A549 (cell line): ENCODE data around the gene FAH. TPM values are rescaled to one million over a fixed set of nuclear protein-coding genes. Genes with fewer than 3 reads are reported as not detected.

ENCODE experiments used
- ATAC-seq, 2 experiments: fragments of 200-7000 bp in 1 of 2; fragments of >200 bp in 1 of 2; cut with Nextera tagmentation in 1 of 2; cut with Tn5 transposase in 1 of 2; 3 replicates each; pipeline versions ENCODE4 v1.8.0 to v1.9.1; 2018 to 2020; ENCODE audit warnings: mild to moderate bottlenecking in 1 of 2, moderate library complexity in 1 of 2
- CTCF ChIA-PET: fragments of 300-600 bp; sonication (Branson Sonifier 250); formaldehyde crosslinking; extraction: SDS; loops from one replicate; lab custom pipeline; 2021; ENCODE audit warnings: antibody characterized with exemption, inconsistent platforms; lab: Yijun Ruan, JAX
- POLR2A ChIA-PET: fragments of 350-600 bp; formaldehyde crosslinking; extraction: SDS; loops from one replicate; lab custom pipeline; 2021; ENCODE audit warnings: antibody characterized with exemption, inconsistent platforms; lab: Yijun Ruan, JAX
- DNase-seq, 2 experiments: peaks; one replicate each; pipeline versions ENCODE4 v3.0.0 to v3.0.0-alpha.2; 2011 to 2016; ENCODE audit warnings: low read depth in 1 of 2, low spot score in 1 of 2
- FAIRE-seq: peaks from 2 replicates; lab custom pipeline; 2011; peaks lifted over from hg19 to GRCh38; lab: Jason Lieb, UNC
- H3K27ac ChIP-seq, 2 experiments: fragments of >200 bp; sonication (Bioruptor Twin); formaldehyde crosslinking; 3 replicates each; pipeline ENCODE4 v1.5.1; 2016 to 2017
- H3K4me1 ChIP-seq: fragments of >200 bp; sonication (Bioruptor Twin); formaldehyde crosslinking; 3 replicates; pipeline ENCODE4 v1.6.1; 2016
- H3K4me2 ChIP-seq: fragments of >200 bp; sonication (Bioruptor Twin); formaldehyde crosslinking; 3 replicates; pipeline ENCODE4 v1.6.1; 2016
- H3K4me3 ChIP-seq: fragments of >200 bp; sonication (Bioruptor Twin); formaldehyde crosslinking; 3 replicates; pipeline ENCODE4 v1.5.1; 2016
- H3K9me3 ChIP-seq: fragments of >200 bp; sonication (Bioruptor Twin); formaldehyde crosslinking; 3 replicates; pipeline ENCODE4 v1.6.1; 2016
- CBX2 ChIP-seq: fragments of 200-600 bp; sonication (generic); IDR thresholded peaks from 2 replicates; pipeline ENCODE4 v1.6.1; 2016; ENCODE audit warnings: low read depth, mild to moderate bottlenecking, borderline replicate concordance
- CBX8 ChIP-seq: fragments of 200-600 bp; sonication (generic); IDR thresholded peaks from 2 replicates; pipeline ENCODE4 v1.6.1; 2016
- CHD4 ChIP-seq: fragments of 200-600 bp; sonication (generic); IDR thresholded peaks from 2 replicates; pipeline ENCODE4 v1.6.1; 2016; ENCODE audit warnings: antibody characterized with exemption, mild to moderate bottlenecking, borderline replicate concordance
- EHMT2 ChIP-seq: fragments of 200-600 bp; sonication (generic); IDR thresholded peaks from 2 replicates; pipeline ENCODE4 v1.6.1; 2016; ENCODE audit warnings: antibody characterized with exemption, low read depth, mild to moderate bottlenecking, moderate library complexity
- EP300 ChIP-seq, 2 experiments: fragments of >200 bp; sonication (Bioruptor Twin); formaldehyde crosslinking; IDR thresholded peaks; 2 replicates in 1 of 2; 3 replicates in 1 of 2; pipeline ENCODE4 v1.6.1; 2016 to 2017
- FOSB ChIP-seq: fragments of 250-450 bp; sonication (Bioruptor Pico); IDR thresholded peaks from 2 replicates; pipeline ENCODE4 v1.5.0; 2020; ENCODE audit warnings: mild to moderate bottlenecking, moderate library complexity
- FOXS1 ChIP-seq: fragments of 250-450 bp; sonication (Bioruptor Pico); IDR thresholded peaks from 2 replicates; pipeline ENCODE4 v1.5.0; 2020; ENCODE audit warnings: mild to moderate bottlenecking, moderate library complexity
- HEYL ChIP-seq: fragments of 250-450 bp; sonication (Bioruptor Pico); IDR thresholded peaks from 2 replicates; pipeline ENCODE4 v1.8.0; 2021; ENCODE audit warnings: mild to moderate bottlenecking, moderate library complexity
- HOXB13 ChIP-seq: fragments of 250-450 bp; sonication (Bioruptor Pico); IDR thresholded peaks from 2 replicates; pipeline ENCODE4 v1.5.0; 2020; ENCODE audit warnings: low read depth, mild to moderate bottlenecking, moderate library complexity
- JUNB ChIP-seq: fragments of >200 bp; sonication (Bioruptor Twin); formaldehyde crosslinking; IDR thresholded peaks from 2 replicates; pipeline ENCODE4 v1.6.1; 2016
- KDM5A ChIP-seq: fragments of 200-600 bp; sonication (generic); IDR thresholded peaks from 2 replicates; pipeline ENCODE4 v1.6.1; 2016; ENCODE audit warnings: antibody characterized with exemption, mild to moderate bottlenecking
- MYC ChIP-seq: IDR thresholded peaks from 2 replicates; pipeline ENCODE4 v1.6.1; 2012; ENCODE audit warnings: mild to moderate bottlenecking, inconsistent platforms, low read length, improper control_type of control experiment, borderline replicate concordance
- POLR2AphosphoS2 ChIP-seq: conservative IDR thresholded peaks from 2 replicates; pipeline ENCODE4 v1.6.1; 2012; ENCODE audit warnings: low read length, improper control_type of control experiment, inconsistent platforms
- RFX5 ChIP-seq: fragments of 450-650 bp; IDR thresholded peaks from 2 replicates; pipeline ENCODE4 v1.7.1; 2014; ENCODE audit warnings: antibody characterized with exemption, mild to moderate bottlenecking, moderate library complexity
- SMC3 ChIP-seq: fragments of >200 bp; sonication (Bioruptor Twin); formaldehyde crosslinking; IDR thresholded peaks from 3 replicates; pipeline ENCODE4 v1.6.1; 2018; ENCODE audit warnings: inconsistent platforms
- SREBF2 ChIP-seq: fragments of 450-650 bp; IDR thresholded peaks from 2 replicates; pipeline ENCODE4 v1.6.1; 2014; ENCODE audit warnings: mild to moderate bottlenecking, moderate library complexity
- ZNF302 ChIP-seq: fragments of 250-450 bp; sonication (Bioruptor Pico); IDR thresholded peaks from 2 replicates; pipeline ENCODE4 v1.9.0; 2021; ENCODE audit warnings: inconsistent platforms, mild to moderate bottlenecking, moderate library complexity
- ZSCAN20 ChIP-seq: fragments of 250-450 bp; sonication (Bioruptor Pico); IDR thresholded peaks from 2 replicates; pipeline ENCODE4 v1.8.0; 2022; ENCODE audit warnings: mild to moderate bottlenecking, moderate library complexity
- WGBS: methylation state at CpG from one replicate; pipeline ENCODE4 v1.1.6; 2017; ENCODE audit errors: missing lambda C conversion rate; 5-methylcytosine and 5-hydroxymethylcytosine counted together
- polyA plus RNA-seq, 4 experiments: library from polyadenylated mRNA; depleted of rRNA in 3 of 4; stranded (reverse); fragments of >200 nt; fragmentation: RNase III in 1 of 4; extraction: RNeasy Plus Mini Kit Qiagen cat#74134 plus additional on column Dnase treatment in 1 of 4; gene quantifications; 2 replicates in 3 of 4; 3 replicates in 1 of 4; pipeline ENCODE4 v1.2.3, GENCODE V29; 2011 to 2017
- TF ChIP-seq, protein P1 (sequence below): fragments of 250-450 bp; sonication (Bioruptor Pico); IDR thresholded peaks from 2 replicates; pipeline ENCODE4 v1.5.0; 2021; ENCODE audit warnings: mild to moderate bottlenecking, moderate library complexity, borderline replicate concordance
- TF ChIP-seq, protein P2 (sequence below): fragments of 250-450 bp; sonication (Bioruptor Pico); IDR thresholded peaks from 2 replicates; pipeline ENCODE4 v1.5.0; 2020; ENCODE audit warnings: low read depth, mild to moderate bottlenecking, moderate library complexity
- TF ChIP-seq, protein P3 (sequence below): fragments of 200-600 bp; sonication (generic); IDR thresholded peaks from 2 replicates; pipeline ENCODE4 v1.6.1; 2016; ENCODE audit warnings: antibody characterized with exemption, mild to moderate bottlenecking, moderate library complexity
- TF ChIP-seq, protein P4 (sequence below): IDR thresholded peaks from 2 replicates; pipeline ENCODE4 v1.6.1; 2012
- TF ChIP-seq, protein P5 (sequence below): fragments of 450-650 bp; IDR thresholded peaks from 2 replicates; pipeline ENCODE4 v1.6.1; 2014; ENCODE audit warnings: antibody characterized with exemption
- TF ChIP-seq, protein P6 (sequence below): fragments of >200 bp; sonication (Bioruptor Twin); formaldehyde crosslinking; IDR thresholded peaks from 2 replicates; pipeline ENCODE4 v1.6.1; 2016
- TF ChIP-seq, protein P7 (sequence below): IDR thresholded peaks from 2 replicates; pipeline ENCODE4 v1.6.1; 2012

Gene FAH
- polyA plus RNA-seq, 2 of the 4 experiments (the other 2 are of a cell fraction), result 27.3 to 31.9 TPM

DNA sequence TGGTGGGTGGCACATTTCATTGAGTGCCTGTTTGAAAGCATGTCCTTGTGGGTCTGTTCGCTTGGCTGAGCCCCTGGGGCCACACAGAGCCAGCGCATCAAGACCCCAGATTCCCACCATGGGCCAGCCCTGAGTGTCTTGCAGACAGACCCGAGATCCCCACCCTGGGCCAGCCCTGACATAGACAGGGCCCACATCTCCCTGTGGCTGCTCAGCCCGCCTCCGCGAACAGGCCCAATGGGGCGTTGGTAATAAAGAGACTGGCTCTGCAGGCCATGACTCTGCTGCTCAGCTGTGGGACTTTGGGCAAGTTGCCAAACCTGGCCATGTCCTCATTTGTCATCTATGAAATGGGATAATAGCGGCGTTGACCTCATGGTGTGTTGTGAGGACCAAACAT, 22.6 kb downstream of the FAH start:
- Histone ChIP-seq H3K27ac (no peak overlapping the region), H3K4me3 (no peak overlapping the region), H3K4me2 (no peak overlapping the region), H3K9me3 (no peaks in the 10 kb centered on the region; the same call in 2 of the 3 replicates), H3K4me1 (peaks cover 13% of the 10 kb centered on the region)
- ATAC-seq, result no peak
- WGBS, result 92% methylated on average over 9 of the region's 9 CpGs
- CTCF ChIA-PET, result interaction anchor here (1.3 to 4.8 kb wide), 3 partner anchors 17 to 793 kb away, joined by 3 to 36 read pairs (median 25); no protein-coding TSS in a partner anchor
- no peak for FAIRE-seq
- TF ChIP-seq CBX2, result no peak
- TF ChIP-seq POLR2AphosphoS2, result no peak
- TF ChIP-seq EHMT2, result no peak
- no peak for TF ChIP-seq CBX8
- TF ChIP-seq RFX5, result no peak
- no peak for TF ChIP-seq JUNB
- TF ChIP-seq, protein P1, sequence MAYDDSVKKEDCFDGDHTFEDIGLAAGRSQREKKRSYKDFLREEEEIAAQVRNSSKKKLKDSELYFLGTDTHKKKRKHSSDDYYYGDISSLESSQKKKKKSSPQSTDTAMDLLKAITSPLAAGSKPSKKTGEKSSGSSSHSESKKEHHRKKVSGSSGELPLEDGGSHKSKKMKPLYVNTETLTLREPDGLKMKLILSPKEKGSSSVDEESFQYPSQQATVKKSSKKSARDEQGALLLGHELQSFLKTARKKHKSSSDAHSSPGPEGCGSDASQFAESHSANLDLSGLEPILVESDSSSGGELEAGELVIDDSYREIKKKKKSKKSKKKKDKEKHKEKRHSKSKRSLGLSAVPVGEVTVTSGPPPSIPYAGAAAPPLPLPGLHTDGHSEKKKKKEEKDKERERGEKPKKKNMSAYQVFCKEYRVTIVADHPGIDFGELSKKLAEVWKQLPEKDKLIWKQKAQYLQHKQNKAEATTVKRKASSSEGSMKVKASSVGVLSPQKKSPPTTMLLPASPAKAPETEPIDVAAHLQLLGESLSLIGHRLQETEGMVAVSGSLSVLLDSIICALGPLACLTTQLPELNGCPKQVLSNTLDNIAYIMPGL (CRISPR knock-in tag), result no peak
- no peak for TF ChIP-seq HEYL (CRISPR knock-in tag)
- TF ChIP-seq FOSB (CRISPR knock-in tag), result no peak
- no peak for TF ChIP-seq CHD4
- TF ChIP-seq EP300 (IDR thresholded peaks at IDR 0.05), result no peak
- TF ChIP-seq SREBF2, result no peak
- TF ChIP-seq, protein P2, sequence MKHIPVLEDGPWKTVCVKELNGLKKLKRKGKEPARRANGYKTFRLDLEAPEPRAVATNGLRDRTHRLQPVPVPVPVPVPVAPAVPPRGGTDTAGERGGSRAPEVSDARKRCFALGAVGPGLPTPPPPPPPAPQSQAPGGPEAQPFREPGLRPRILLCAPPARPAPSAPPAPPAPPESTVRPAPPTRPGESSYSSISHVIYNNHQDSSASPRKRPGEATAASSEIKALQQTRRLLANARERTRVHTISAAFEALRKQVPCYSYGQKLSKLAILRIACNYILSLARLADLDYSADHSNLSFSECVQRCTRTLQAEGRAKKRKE, result no peak
- TF ChIP-seq SMC3, result no peak
- no peak for TF ChIP-seq ZNF302 (CRISPR knock-in tag)
- TF ChIP-seq MYC, result no peak
- TF ChIP-seq HOXB13 (CRISPR knock-in tag), result no peak
- TF ChIP-seq, protein P3, sequence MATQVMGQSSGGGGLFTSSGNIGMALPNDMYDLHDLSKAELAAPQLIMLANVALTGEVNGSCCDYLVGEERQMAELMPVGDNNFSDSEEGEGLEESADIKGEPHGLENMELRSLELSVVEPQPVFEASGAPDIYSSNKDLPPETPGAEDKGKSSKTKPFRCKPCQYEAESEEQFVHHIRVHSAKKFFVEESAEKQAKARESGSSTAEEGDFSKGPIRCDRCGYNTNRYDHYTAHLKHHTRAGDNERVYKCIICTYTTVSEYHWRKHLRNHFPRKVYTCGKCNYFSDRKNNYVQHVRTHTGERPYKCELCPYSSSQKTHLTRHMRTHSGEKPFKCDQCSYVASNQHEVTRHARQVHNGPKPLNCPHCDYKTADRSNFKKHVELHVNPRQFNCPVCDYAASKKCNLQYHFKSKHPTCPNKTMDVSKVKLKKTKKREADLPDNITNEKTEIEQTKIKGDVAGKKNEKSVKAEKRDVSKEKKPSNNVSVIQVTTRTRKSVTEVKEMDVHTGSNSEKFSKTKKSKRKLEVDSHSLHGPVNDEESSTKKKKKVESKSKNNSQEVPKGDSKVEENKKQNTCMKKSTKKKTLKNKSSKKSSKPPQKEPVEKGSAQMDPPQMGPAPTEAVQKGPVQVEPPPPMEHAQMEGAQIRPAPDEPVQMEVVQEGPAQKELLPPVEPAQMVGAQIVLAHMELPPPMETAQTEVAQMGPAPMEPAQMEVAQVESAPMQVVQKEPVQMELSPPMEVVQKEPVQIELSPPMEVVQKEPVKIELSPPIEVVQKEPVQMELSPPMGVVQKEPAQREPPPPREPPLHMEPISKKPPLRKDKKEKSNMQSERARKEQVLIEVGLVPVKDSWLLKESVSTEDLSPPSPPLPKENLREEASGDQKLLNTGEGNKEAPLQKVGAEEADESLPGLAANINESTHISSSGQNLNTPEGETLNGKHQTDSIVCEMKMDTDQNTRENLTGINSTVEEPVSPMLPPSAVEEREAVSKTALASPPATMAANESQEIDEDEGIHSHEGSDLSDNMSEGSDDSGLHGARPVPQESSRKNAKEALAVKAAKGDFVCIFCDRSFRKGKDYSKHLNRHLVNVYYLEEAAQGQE, result no peak
- TF ChIP-seq ZSCAN20 (CRISPR knock-in tag), result no peak
- TF ChIP-seq, protein P4, sequence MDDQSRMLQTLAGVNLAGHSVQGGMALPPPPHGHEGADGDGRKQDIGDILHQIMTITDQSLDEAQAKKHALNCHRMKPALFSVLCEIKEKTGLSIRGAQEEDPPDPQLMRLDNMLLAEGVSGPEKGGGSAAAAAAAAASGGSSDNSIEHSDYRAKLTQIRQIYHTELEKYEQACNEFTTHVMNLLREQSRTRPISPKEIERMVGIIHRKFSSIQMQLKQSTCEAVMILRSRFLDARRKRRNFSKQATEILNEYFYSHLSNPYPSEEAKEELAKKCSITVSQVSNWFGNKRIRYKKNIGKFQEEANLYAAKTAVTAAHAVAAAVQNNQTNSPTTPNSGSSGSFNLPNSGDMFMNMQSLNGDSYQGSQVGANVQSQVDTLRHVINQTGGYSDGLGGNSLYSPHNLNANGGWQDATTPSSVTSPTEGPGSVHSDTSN, result no peak
- no peak for DNase-seq
- POLR2A ChIA-PET, result no interaction called here

DNA sequence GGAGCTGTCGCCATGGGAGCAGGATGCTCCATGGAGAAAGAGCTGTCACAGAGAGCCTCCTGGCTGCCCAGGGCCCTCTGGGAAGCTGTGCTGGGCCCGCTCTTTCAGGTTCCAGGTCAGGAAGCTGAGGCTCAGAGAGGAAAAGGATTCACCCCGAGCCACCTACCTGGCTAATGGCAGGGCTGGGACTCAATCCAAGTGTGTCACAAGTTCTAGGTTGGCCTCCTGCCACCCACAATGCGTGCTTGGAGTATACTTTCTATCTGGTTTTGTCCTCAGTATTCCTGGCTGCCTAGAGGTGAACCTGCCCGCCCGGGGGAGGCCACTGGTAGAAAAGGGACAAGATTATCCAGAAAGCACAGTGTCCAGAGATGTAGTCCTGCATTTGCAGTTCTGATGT, 23.6 kb downstream of the FAH start:
- ChIA-PET CTCF (interaction anchor here (0.7 to 1.4 kb wide), 4 partner anchors 39 to 836 kb away, joined by 3 to 4 read pairs (median 3); no protein-coding TSS in a partner anchor), POLR2A (no interaction called here)
- 70% methylated on average over 6 of the region's 6 CpGs for WGBS
- H3K9me3 ChIP-seq, result no peaks in the 10 kb centered on the region; the same call in 2 of the 3 replicates
- ATAC-seq, result no peak
- DNase-seq, result no peak
- peaks cover 13% of the 10 kb centered on the region for H3K4me1 ChIP-seq
- H3K27ac ChIP-seq, result no peak overlapping the region
- FAIRE-seq, result no peak
- H3K4me2 ChIP-seq, result no peak overlapping the region
- H3K4me3 ChIP-seq, result no peak overlapping the region
- TF ChIP-seq FOXS1 (CRISPR knock-in tag), result no peak
- TF ChIP-seq, protein P2, result no peak
- TF ChIP-seq SMC3, result no peak
- TF ChIP-seq, protein P5, sequence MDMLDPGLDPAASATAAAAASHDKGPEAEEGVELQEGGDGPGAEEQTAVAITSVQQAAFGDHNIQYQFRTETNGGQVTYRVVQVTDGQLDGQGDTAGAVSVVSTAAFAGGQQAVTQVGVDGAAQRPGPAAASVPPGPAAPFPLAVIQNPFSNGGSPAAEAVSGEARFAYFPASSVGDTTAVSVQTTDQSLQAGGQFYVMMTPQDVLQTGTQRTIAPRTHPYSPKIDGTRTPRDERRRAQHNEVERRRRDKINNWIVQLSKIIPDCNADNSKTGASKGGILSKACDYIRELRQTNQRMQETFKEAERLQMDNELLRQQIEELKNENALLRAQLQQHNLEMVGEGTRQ, result no peak
- TF ChIP-seq, protein P6, sequence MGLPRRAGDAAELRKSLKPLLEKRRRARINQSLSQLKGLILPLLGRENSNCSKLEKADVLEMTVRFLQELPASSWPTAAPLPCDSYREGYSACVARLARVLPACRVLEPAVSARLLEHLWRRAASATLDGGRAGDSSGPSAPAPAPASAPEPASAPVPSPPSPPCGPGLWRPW, result no peak
- no peak for TF ChIP-seq EP300 (IDR thresholded peaks at IDR 0.05)
- no peak for TF ChIP-seq HOXB13 (CRISPR knock-in tag)
- TF ChIP-seq, protein P1 (CRISPR knock-in tag), result no peak
- no peak for TF ChIP-seq KDM5A
- no peak for TF ChIP-seq EHMT2
- TF ChIP-seq RFX5, result no peak
- TF ChIP-seq, protein P7, sequence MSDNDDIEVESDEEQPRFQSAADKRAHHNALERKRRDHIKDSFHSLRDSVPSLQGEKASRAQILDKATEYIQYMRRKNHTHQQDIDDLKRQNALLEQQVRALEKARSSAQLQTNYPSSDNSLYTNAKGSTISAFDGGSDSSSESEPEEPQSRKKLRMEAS, result no peak
